ENCODE measurements around the gene GSKIP.

Gene GSKIP

GRCh38 chr14:96422992-96423391 is 59.7 kb downstream of the GSKIP start:
- DNase-seq (ENCODE audit: low read depth): no peak
- no peak overlapping the region for H3K4me3 ChIP-seq (ENCODE audit: low read depth, low read length)
- no peak for TF ChIP-seq CTCF (IDR thresholded peaks at IDR 0.05; ENCODE audit: low read depth, low read length, missing control alignments)

- no peak for DNase-seq (ENCODE audit: low read depth)
- TF ChIP-seq CTCF (IDR thresholded peaks at IDR 0.05; ENCODE audit: low read depth, low read length, missing control alignments): no peak
- H3K4me3 ChIP-seq (ENCODE audit: low read depth, low read length): peak overlapping the region; percentile 48
Observed at GRCh38 chr14:96423446-96424108, 60.3 kb downstream of the GSKIP start.

GRCh38 chr14:96424109-96424989 is 61.0 kb downstream of the GSKIP start:
- peak; percentile 50 for DNase-seq (ENCODE audit: low read depth)
- peak; percentile 61 for TF ChIP-seq CTCF (IDR thresholded peaks at IDR 0.05; ENCODE audit: low read depth, low read length, missing control alignments)
- H3K4me3 ChIP-seq (ENCODE audit: low read depth, low read length): peak overlapping the region; percentile 48

GRCh38 chr14:96434040-96434439 is 70.7 kb downstream of the GSKIP start:
- TF ChIP-seq CTCF (IDR thresholded peaks at IDR 0.05; ENCODE audit: low read depth, low read length, missing control alignments): no peak
- no peak for DNase-seq (ENCODE audit: low read depth)
- no peak overlapping the region for H3K4me3 ChIP-seq (ENCODE audit: low read depth, low read length)
